ENCODE data around the gene KCNJ5.

GRCh38 chr11:128947773-128948172 is 56.6 kb downstream of the KCNJ5 start:
- TF ChIP-seq CTCF (IDR thresholded peaks at IDR 0.05; ENCODE audit: low read depth, low read length, poor library complexity, severe bottlenecking), result no peak
- no peak for TF ChIP-seq EZH2phosphoT487 (IDR thresholded peaks at IDR 0.05; ENCODE audit: borderline replicate concordance, low read length)

Data from DOHH2 (cell line).